Mucosa of descending colon (tissue), 3 donors: ENCODE results near the gene SLC23A3. TPM values are rescaled to one million over a fixed set of nuclear protein-coding genes. Genes with fewer than 3 reads are reported as not detected.

Experiments used
- ATAC-seq: fragments of 200-7000 bp; cut with Tn5 transposase; one replicate; pipeline ENCODE4 v1.9.1; 2020; ENCODE audit warnings: mild to moderate bottlenecking, moderate library complexity
- DNase-seq, 3 donors: peaks; one replicate each; pipeline ENCODE4 v3.0.0-alpha.2; 2020
- H3K36me3 ChIP-seq: fragments of 200-600 bp; one replicate; pipeline ENCODE4 v1.8.0; 2021; ENCODE audit warnings: low read depth, mild to moderate bottlenecking
- H3K4me1 ChIP-seq: fragments of 200-600 bp; one replicate; pipeline ENCODE4 v1.8.0; 2021; ENCODE audit warnings: low read depth, mild to moderate bottlenecking
- H3K4me3 ChIP-seq: fragments of 200-600 bp; one replicate; pipeline ENCODE4 v1.8.0; 2021; ENCODE audit warnings: mild to moderate bottlenecking
- H3K9me3 ChIP-seq: fragments of 200-600 bp; one replicate; pipeline ENCODE4 v1.8.0; 2021; ENCODE audit warnings: mild to moderate bottlenecking
- intact Hi-C, 2 donors: fragments of 100-400 bp; cut with DNase I in 1 of 2; cut with micrococcal nuclease in 1 of 2; formaldehyde crosslinking; loops; one replicate each; pipeline versions ENCODE4 v1.11.0 to v1.11.1; 2022; cut with DNase I, micrococcal nuclease
- total RNA-seq, 3 donors: library from RNA; stranded (reverse); fragmentation: NEBNext Ultra II Directional in 2 of 3; extraction: Animal tissue kit (Norgen Biotek cat#: 25700) in 2 of 3; gene quantifications; one replicate each; pipeline versions ENCODE4 v1.2.1 to v1.2.4, GENCODE V29; 2021 to 2023
- TF ChIP-seq, protein P1 (sequence below): fragments of 200-600 bp; IDR thresholded peaks from one replicate; pipeline ENCODE4 v1.8.0; 2022; ENCODE audit warnings: antibody characterized with exemption, mild to moderate bottlenecking
- donor health status: DM: no; HTN: no; CAD: no; lungs with moderate emphysema.
- donor health status: DM: no; HTN: no; CAD: no.
- donor health status: DM: no; HTN: yes; CAD: no.

Gene SLC23A3
- total RNA-seq, 3 donors from 2014 or later = 5.8 to 13.6 (median 7.6) TPM

DNA sequence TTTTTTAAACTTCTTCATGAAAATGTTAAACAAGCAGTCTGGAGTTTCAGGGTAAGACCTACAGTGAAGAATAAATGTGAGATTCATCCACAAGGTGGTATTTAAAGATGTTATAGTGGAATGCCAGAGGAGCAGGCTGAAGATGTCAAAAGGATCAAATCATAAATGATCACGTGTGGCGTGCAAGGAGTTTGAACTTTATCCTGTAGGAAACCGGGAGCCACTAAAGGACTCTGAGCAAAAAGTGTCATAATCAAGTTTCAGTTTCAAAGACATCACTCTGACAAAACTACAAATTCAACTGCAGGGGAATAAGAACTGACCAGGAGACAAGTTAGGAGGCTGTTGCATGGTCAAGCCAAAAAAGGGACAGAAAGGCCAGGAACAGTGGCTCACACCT lies 29.1 kb downstream of the SLC23A3 start:
- peak; percentile 78 for ATAC-seq
- no peaks in the 10 kb centered on the region for H3K36me3 ChIP-seq

DNA sequence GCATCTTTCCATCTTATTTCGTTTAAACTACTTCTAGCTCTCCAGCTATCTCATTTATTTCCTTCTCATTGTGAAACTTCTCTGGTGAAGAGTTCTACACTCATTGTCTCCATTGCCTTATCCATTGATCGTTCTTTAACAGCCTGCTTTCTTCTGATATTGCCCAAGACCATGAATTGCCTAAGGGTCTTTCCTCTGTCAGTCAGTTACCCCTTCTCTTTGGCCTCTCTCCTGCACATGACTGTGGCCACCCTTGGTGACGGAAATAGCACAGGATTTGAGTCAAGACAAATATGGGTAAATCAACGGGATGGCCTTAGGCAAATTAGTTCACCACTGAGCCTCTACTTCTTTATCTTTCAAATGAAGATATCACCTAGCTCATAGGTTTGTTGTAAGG lies 35.9 kb downstream of the SLC23A3 start:
- Histone ChIP-seq H3K36me3 (no peaks in the 10 kb centered on the region), H3K4me1 (no peaks in the 10 kb centered on the region), H3K4me3 (no peak overlapping the region), H3K9me3 (no peaks in the 10 kb centered on the region)
- TF ChIP-seq, protein P1, sequence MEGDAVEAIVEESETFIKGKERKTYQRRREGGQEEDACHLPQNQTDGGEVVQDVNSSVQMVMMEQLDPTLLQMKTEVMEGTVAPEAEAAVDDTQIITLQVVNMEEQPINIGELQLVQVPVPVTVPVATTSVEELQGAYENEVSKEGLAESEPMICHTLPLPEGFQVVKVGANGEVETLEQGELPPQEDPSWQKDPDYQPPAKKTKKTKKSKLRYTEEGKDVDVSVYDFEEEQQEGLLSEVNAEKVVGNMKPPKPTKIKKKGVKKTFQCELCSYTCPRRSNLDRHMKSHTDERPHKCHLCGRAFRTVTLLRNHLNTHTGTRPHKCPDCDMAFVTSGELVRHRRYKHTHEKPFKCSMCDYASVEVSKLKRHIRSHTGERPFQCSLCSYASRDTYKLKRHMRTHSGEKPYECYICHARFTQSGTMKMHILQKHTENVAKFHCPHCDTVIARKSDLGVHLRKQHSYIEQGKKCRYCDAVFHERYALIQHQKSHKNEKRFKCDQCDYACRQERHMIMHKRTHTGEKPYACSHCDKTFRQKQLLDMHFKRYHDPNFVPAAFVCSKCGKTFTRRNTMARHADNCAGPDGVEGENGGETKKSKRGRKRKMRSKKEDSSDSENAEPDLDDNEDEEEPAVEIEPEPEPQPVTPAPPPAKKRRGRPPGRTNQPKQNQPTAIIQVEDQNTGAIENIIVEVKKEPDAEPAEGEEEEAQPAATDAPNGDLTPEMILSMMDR = no peak
- ATAC-seq = no peak
- DNase-seq = no peak
- intact Hi-C loops = no loop called here

More for the DNA sequence above, 29.1 kb downstream of the SLC23A3 start:
- DNase-seq = no peak
- intact Hi-C loops = no loop called here
- Histone ChIP-seq H3K9me3 (no peaks in the 10 kb centered on the region), H3K4me3 (no peak overlapping the region), H3K4me1 (no peaks in the 10 kb centered on the region)
- TF ChIP-seq, protein P1 = no peak

- no peaks in the 10 kb centered on the region for H3K36me3 ChIP-seq
- intact Hi-C loops = no loop called here
- no peak overlapping the region for H3K4me3 ChIP-seq
- H3K9me3 ChIP-seq = no peaks in the 10 kb centered on the region
- TF ChIP-seq, protein P1 = no peak
- no peak for ATAC-seq
- DNase-seq = no peak
- H3K4me1 ChIP-seq = no peaks in the 10 kb centered on the region
Measured at GRCh38 chr2:219131744-219132143, 38.1 kb downstream of the SLC23A3 start.

GRCh38 chr2:219131327-219131726 lies 38.5 kb downstream of the SLC23A3 start:
- Histone ChIP-seq H3K36me3 (no peaks in the 10 kb centered on the region), H3K4me1 (no peaks in the 10 kb centered on the region), H3K4me3 (no peak overlapping the region), H3K9me3 (no peaks in the 10 kb centered on the region)
- TF ChIP-seq, protein P1 = no peak
- intact Hi-C loops = no loop called here
- DNase-seq (no peak), ATAC-seq (no peak)

GRCh38 chr2:219129589-219129988 lies 40.2 kb downstream of the SLC23A3 start:
- TF ChIP-seq, protein P1 = no peak
- H3K36me3 ChIP-seq = no peaks in the 10 kb centered on the region
- no peak for ATAC-seq
- intact Hi-C loops = no loop called here
- H3K4me3 ChIP-seq = no peak overlapping the region
- H3K9me3 ChIP-seq = no peaks in the 10 kb centered on the region
- no peak for DNase-seq
- peaks cover 10% of the 10 kb centered on the region for H3K4me1 ChIP-seq

GRCh38 chr2:219128396-219128795 lies 41.4 kb downstream of the SLC23A3 start:
- intact Hi-C loops = no loop called here
- TF ChIP-seq, protein P1 = no peak
- Histone ChIP-seq H3K4me1 (peaks cover 15% of the 10 kb centered on the region), H3K9me3 (no peaks in the 10 kb centered on the region), H3K4me3 (no peak overlapping the region), H3K36me3 (no peaks in the 10 kb centered on the region)
- DNase-seq = no peak
- ATAC-seq = no peak
